Adrenal gland (tissue), 12 donors: ENCODE results near the gene RCCD1. TPM values are rescaled to one million over a fixed set of nuclear protein-coding genes. Genes with fewer than 3 reads are reported as not detected.

ENCODE experiments used
- DNase-seq, 7 donors: peaks; one replicate each; pipeline ENCODE4 v3.0.0-alpha.2; 2019 to 2020
- H3K27ac ChIP-seq, 5 donors: fragments of 200-600 bp; sonication (generic) in 4 of 5; 1 replicate in 3 of 5; 2 replicates in 2 of 5; pipeline versions ENCODE4 v1.5.1 to v1.8.0; 2016 to 2020; ENCODE audit warnings: mild to moderate bottlenecking in 1 of 5
- H3K27me3 ChIP-seq: fragments of 200-600 bp; 2 replicates; pipeline ENCODE4 v1.8.0; 2021
- H3K36me3 ChIP-seq, 2 donors: fragments of 200-600 bp; replicated peaks in 1 of 2; 1 replicate in 1 of 2; 2 replicates in 1 of 2; pipeline versions ENCODE4 v1.5.1 to v1.8.0; 2018 to 2022
- H3K4me1 ChIP-seq, 2 donors: fragments of 200-600 bp; replicated peaks in 1 of 2; 1 replicate in 1 of 2; 2 replicates in 1 of 2; pipeline versions ENCODE4 v1.5.1 to v1.8.0; 2018 to 2021
- H3K4me3 ChIP-seq, 4 donors: fragments of 200-600 bp; sonication (generic) in 3 of 4; one replicate each; pipeline ENCODE4 v1.5.1; 2016 to 2018
- H3K9me3 ChIP-seq, 3 donors: fragments of 200-600 bp; sonication (generic) in 1 of 3; replicated peaks in 1 of 3; 1 replicate in 2 of 3; 2 replicates in 1 of 3; pipeline versions ENCODE4 v1.5.1 to v1.8.0; 2016 to 2021
- CTCF ChIP-seq, 6 experiments: fragments of 450-650 bp in 4 of 6; fragments of 200-600 bp in 2 of 6; sonication (generic) in 1 of 6; IDR thresholded peaks; 1 replicate in 5 of 6; 2 replicates in 1 of 6; pipeline versions ENCODE4 v1.5.1 to v1.8.0; 2016 to 2021; ENCODE audit warnings: antibody characterized with exemption in 6 of 6, mild to moderate bottlenecking in 2 of 6, moderate library complexity in 1 of 6
- POLR2A ChIP-seq, 2 donors: fragments of 450-650 bp; IDR thresholded peaks; one replicate each; pipeline ENCODE4 v1.6.1; 2017; ENCODE audit warnings: antibody characterized with exemption in 2 of 2, mild to moderate bottlenecking in 2 of 2, moderate library complexity in 1 of 2
- WGBS, 4 donors: extraction: QIAGEN DNeasy Blood & Tissue Kit in 2 of 4; methylation state at CpG; one replicate each; pipeline versions ENCODE4 v1.1.5 to v1.1.7; 2013 to 2017; 5-methylcytosine and 5-hydroxymethylcytosine counted together
- intact Hi-C, 2 donors: fragments of 100-400 bp; cut with DNase I; formaldehyde crosslinking; loops; one replicate each; pipeline versions ENCODE4 v1.14.1 to v1.15.0; 2022 to 2023
- polyA plus RNA-seq, 3 donors: library from polyadenylated mRNA; stranded (reverse); fragments of 200-250 nt in 2 of 3; fragments of 350-450 nt in 1 of 3; fragmentation: Illumina TruSeq in 1 of 3; extraction: RNeasy Lipid Tissue Mini Kit (QIAGEN cat#74804) in 1 of 3; gene quantifications; one replicate each; pipeline ENCODE4 v1.2.3, GENCODE V29; 2013 to 2014
- total RNA-seq, 9 donors: library from RNA; depleted of rRNA in 4 of 9; stranded (reverse); fragments of >200 nt in 4 of 9; fragments of 120-200 nt in 1 of 9; fragmentation: NEBNext Ultra II Directional in 1 of 9; extraction: Animal tissue kit (Norgen Biotek cat#: 25700) in 1 of 9; gene quantifications; one replicate each; pipeline versions ENCODE4 v1.1.0 to v1.2.4, GENCODE V29; 2013 to 2023
- donor health status: healthy with polysubstance abuse.
- donor health status: Bipolar disorder and iron deficiency.
- donor health status: DM: yes; HTN: yes; CAD: no.
- donor health status: DM: no; HTN: no; CAD: no.
- donor health status: DM: no; HTN: no; CAD: no.
- donor health status: DM: yes; HTN: yes; CAD: no.

Gene RCCD1
- total and polyA plus RNA-seq, 12 donors: 7.7 to 38.7 (median 17.6) TPM

- no peaks in the 10 kb centered on the region for H3K36me3 ChIP-seq
- no peaks in the 10 kb centered on the region for H3K4me1 ChIP-seq
- intact Hi-C loops: no loop called here
- TF ChIP-seq POLR2A (IDR thresholded peaks at IDR 0.05) (no peak), CTCF (IDR thresholded peaks at IDR 0.05) (no peak)
- H3K4me3 ChIP-seq: no peak overlapping the region
- DNase-seq: no peak
- no peak overlapping the region for H3K27ac ChIP-seq
- 82 to 98% (median 94%) methylated on average over 5 of the region's 5 CpGs for WGBS, 4 donors
- H3K9me3 ChIP-seq: no peaks in the 10 kb centered on the region
- H3K27me3 ChIP-seq: no peaks in the 10 kb centered on the region
Observed at GRCh38 chr15:90972133-90972532, 17.4 kb downstream of the RCCD1 start.

- no peaks in the 10 kb centered on the region for H3K4me1 ChIP-seq
- no peak overlapping the region for H3K27ac ChIP-seq
- no peaks in the 10 kb centered on the region for H3K9me3 ChIP-seq
- no peaks in the 10 kb centered on the region for H3K27me3 ChIP-seq
- H3K4me3 ChIP-seq: no peak overlapping the region
- intact Hi-C loops: no loop called here
- no peak for DNase-seq
- TF ChIP-seq POLR2A (IDR thresholded peaks at IDR 0.05): no peak
- no peak for TF ChIP-seq CTCF (IDR thresholded peaks at IDR 0.05)
- H3K36me3 ChIP-seq: no peaks in the 10 kb centered on the region
- WGBS, 4 donors: 93 to 99% (median 97%) methylated on average over 21 of the region's 21 CpGs
Observed at GRCh38 chr15:90974216-90974615, 19.5 kb downstream of the RCCD1 start.

GRCh38 chr15:90979582-90979981, 24.9 kb downstream of the RCCD1 start:
- TF ChIP-seq CTCF (IDR thresholded peaks at IDR 0.05) (no peak), POLR2A (IDR thresholded peaks at IDR 0.05) (no peak)
- no peak for DNase-seq
- H3K4me1 ChIP-seq: no peaks in the 10 kb centered on the region
- no peak overlapping the region for H3K27ac ChIP-seq
- 33 to 81% (median 70%) methylated on average over 1 of the region's 1 CpG for WGBS, 4 donors
- intact Hi-C loops: no loop called here
- no peak overlapping the region for H3K4me3 ChIP-seq
- H3K27me3 ChIP-seq: no peaks in the 10 kb centered on the region
- H3K36me3 ChIP-seq: no peaks in the 10 kb centered on the region
- no peaks in the 10 kb centered on the region for H3K9me3 ChIP-seq

- no peak for DNase-seq
- Histone ChIP-seq H3K4me1 (no peaks in the 10 kb centered on the region), H3K36me3 (no peaks in the 10 kb centered on the region), H3K9me3 (no peaks in the 10 kb centered on the region), H3K4me3 (no peak overlapping the region), H3K27me3 (no peaks in the 10 kb centered on the region), H3K27ac (no peak overlapping the region)
- no peak for TF ChIP-seq CTCF (IDR thresholded peaks at IDR 0.05)
- no peak for TF ChIP-seq POLR2A (IDR thresholded peaks at IDR 0.05)
- WGBS, 4 donors: 80 to 92% (median 91%) methylated on average over 6 of the region's 6 CpGs
- intact Hi-C loops: no loop called here
Observed at GRCh38 chr15:90981681-90982080, 27.0 kb downstream of the RCCD1 start.
